Stomach (tissue), 9 donors: ENCODE measurements around the gene SAPCD1. TPM values are rescaled to one million over a fixed set of nuclear protein-coding genes. Genes with fewer than 3 reads are reported as not detected.

Source experiments
- DNase-seq, 2 donors: peaks; one replicate each; pipeline versions ENCODE4 v3.0.0 to v3.0.0-alpha.2; 2013 to 2019
- H3K27ac ChIP-seq, 5 donors: fragments of 200-600 bp in 4 of 5; sonication (generic) in 4 of 5; one replicate each; pipeline ENCODE4 v1.5.1; 2013 to 2019; ENCODE audit warnings: mild to moderate bottlenecking in 1 of 5, moderate library complexity in 1 of 5
- H3K27me3 ChIP-seq, 3 donors: fragments of 200-600 bp; sonication (generic); one replicate each; pipeline ENCODE4 v1.5.1; 2017 to 2019; ENCODE audit warnings: mixed run types in 1 of 3
- H3K36me3 ChIP-seq, 4 donors: fragments of 200-600 bp; sonication (generic); 1 replicate in 3 of 4; 2 replicates in 1 of 4; pipeline ENCODE4 v1.5.1; 2016 to 2019
- H3K4me1 ChIP-seq, 4 donors: fragments of 200-600 bp; sonication (generic); one replicate each; pipeline ENCODE4 v1.5.1; 2016 to 2019
- H3K4me3 ChIP-seq, 4 donors: fragments of 200-600 bp; sonication (generic) in 3 of 4; one replicate each; pipeline ENCODE4 v1.5.1; 2016 to 2019; ENCODE audit warnings: mild to moderate bottlenecking in 1 of 4
- H3K9me3 ChIP-seq, 4 donors: fragments of 200-600 bp; sonication (generic); one replicate each; pipeline ENCODE4 v1.5.1; 2016 to 2019
- CTCF ChIP-seq, 7 experiments: fragments of 450-650 bp in 4 of 7; fragments of 200-600 bp in 3 of 7; sonication (generic) in 3 of 7; IDR thresholded peaks; one replicate each; pipeline ENCODE4 v1.5.1; 2016 to 2019; ENCODE audit warnings: antibody characterized with exemption in 7 of 7, control low read depth in 2 of 7, mild to moderate bottlenecking in 1 of 7
- EP300 ChIP-seq: sonication (generic); formaldehyde crosslinking; IDR thresholded peaks from one replicate; pipeline ENCODE4 v1.6.1; 2017; ENCODE audit warnings: antibody characterized with exemption
- POLR2A ChIP-seq, 4 donors: fragments of 450-650 bp; IDR thresholded peaks; one replicate each; pipeline ENCODE4 v1.6.1; 2016; ENCODE audit warnings: antibody characterized with exemption in 4 of 4, control low read depth in 2 of 4, mild to moderate bottlenecking in 1 of 4, moderate library complexity in 1 of 4
- POLR2AphosphoS5 ChIP-seq, 3 donors: sonication (generic); formaldehyde crosslinking; IDR thresholded peaks; one replicate each; pipeline ENCODE4 v1.6.1; 2016; ENCODE audit warnings: antibody characterized with exemption in 3 of 3
- WGBS, 5 donors: extraction: QIAGEN DNeasy Blood & Tissue Kit in 3 of 5; methylation state at CpG; one replicate each; pipeline versions ENCODE4 v1.1.5 to v1.1.7; 2013 to 2018; 5-methylcytosine and 5-hydroxymethylcytosine counted together
- intact Hi-C: fragments of 100-400 bp; cut with DNase I; formaldehyde crosslinking; loops from one replicate; pipeline ENCODE4 v1.15.1; 2023; ENCODE audit warnings: low total_unique reads
- polyA plus RNA-seq, 3 donors: library from polyadenylated mRNA; stranded (reverse); fragments of 200-250 nt; gene quantifications; one replicate each; pipeline ENCODE4 v1.2.3, GENCODE V29; 2013
- total RNA-seq, 5 donors: library from RNA; depleted of rRNA; stranded (reverse); fragments of >200 nt; gene quantifications; one replicate each; pipeline versions ENCODE4 v1.1.0 to v1.2.3, GENCODE V29; 2014 to 2016
- donor health status: healthy with polysubstance abuse.
- donor health status: Bipolar disorder and iron deficiency.
- donor health status: healthy.

Gene SAPCD1
- total and polyA plus RNA-seq, 8 donors, result 2.4 to 40.8 (median 3.1) TPM; not detected in 1

- TF ChIP-seq EP300, result no peak
- TF ChIP-seq POLR2AphosphoS5 (IDR thresholded peaks at IDR 0.05), result no peak
- TF ChIP-seq POLR2A (IDR thresholded peaks at IDR 0.05), result no peak
- TF ChIP-seq CTCF (IDR thresholded peaks at IDR 0.05), result no peak
- H3K27me3 ChIP-seq, result no peaks in the 10 kb centered on the region
- no peak overlapping the region for H3K27ac ChIP-seq
- 62 to 74% (median 67%) methylated on average over 10 of the region's 10 CpGs for WGBS, 5 donors
- DNase-seq, result peak in 1 of 2 donors; percentile 60
- no peaks in the 10 kb centered on the region for H3K36me3 ChIP-seq
- peaks cover 0 to 15% (median 12%) of the 10 kb centered on the region in 4 donors for H3K4me1 ChIP-seq
- H3K4me3 ChIP-seq, result no peak overlapping the region
- intact Hi-C loops, result no loop called here
- H3K9me3 ChIP-seq, result no peaks in the 10 kb centered on the region
Measured at GRCh38 chr6:31717499-31718222, 44.8 kb upstream of the SAPCD1 start.

GRCh38 chr6:31718265-31718664 is 44.2 kb upstream of the SAPCD1 start:
- peak; percentile 64 to 75 for DNase-seq
- H3K27ac ChIP-seq, result no peak overlapping the region
- H3K36me3 ChIP-seq, result no peaks in the 10 kb centered on the region
- H3K27me3 ChIP-seq, result no peaks in the 10 kb centered on the region
- intact Hi-C loops, result no loop called here
- H3K4me3 ChIP-seq, result no peak overlapping the region
- 23 to 64% (median 42%) methylated on average over 1 of the region's 1 CpG for WGBS, 5 donors
- TF ChIP-seq CTCF (IDR thresholded peaks at IDR 0.05) (no peak), POLR2A (IDR thresholded peaks at IDR 0.05) (no peak), POLR2AphosphoS5 (IDR thresholded peaks at IDR 0.05) (no peak), EP300 (no peak)
- peaks cover 0 to 15% (median 12%) of the 10 kb centered on the region in 4 donors for H3K4me1 ChIP-seq
- H3K9me3 ChIP-seq, result no peaks in the 10 kb centered on the region

GRCh38 chr6:31719001-31719400 is 43.5 kb upstream of the SAPCD1 start:
- H3K4me1 ChIP-seq, result peaks cover 0 to 15% (median 12%) of the 10 kb centered on the region in 4 donors
- no peaks in the 10 kb centered on the region for H3K36me3 ChIP-seq
- H3K9me3 ChIP-seq, result no peaks in the 10 kb centered on the region
- DNase-seq, result no peak
- intact Hi-C loops, result no loop called here
- TF ChIP-seq EP300, result no peak
- no peak for TF ChIP-seq CTCF (IDR thresholded peaks at IDR 0.05)
- TF ChIP-seq POLR2A (IDR thresholded peaks at IDR 0.05), result no peak
- no peak for TF ChIP-seq POLR2AphosphoS5 (IDR thresholded peaks at IDR 0.05)
- WGBS, 5 donors, result 74 to 85% (median 83%) methylated on average over 6 of the region's 6 CpGs
- H3K27me3 ChIP-seq, result no peaks in the 10 kb centered on the region
- H3K27ac ChIP-seq, result no peak overlapping the region
- H3K4me3 ChIP-seq, result no peak overlapping the region

- Histone ChIP-seq H3K27me3 (no peaks in the 10 kb centered on the region), H3K4me1 (peaks cover 0 to 15% (median 12%) of the 10 kb centered on the region in 4 donors), H3K27ac (no peak overlapping the region), H3K9me3 (no peaks in the 10 kb centered on the region), H3K4me3 (no peak overlapping the region), H3K36me3 (peaks cover 0 to 1% (median 0%) of the 10 kb centered on the region in 4 donors)
- WGBS, 5 donors, result 56 to 75% (median 59%) methylated on average over 5 of the region's 5 CpGs
- no peak for TF ChIP-seq POLR2A (IDR thresholded peaks at IDR 0.05)
- no peak for TF ChIP-seq POLR2AphosphoS5 (IDR thresholded peaks at IDR 0.05)
- no peak for TF ChIP-seq CTCF (IDR thresholded peaks at IDR 0.05)
- TF ChIP-seq EP300, result no peak
- intact Hi-C loops, result no loop called here
- DNase-seq, result peak in 1 of 2 donors; percentile 78
Measured at GRCh38 chr6:31720196-31720770, 42.2 kb upstream of the SAPCD1 start.
